Activated CD8-positive, alpha-beta memory T cell treated with anti-CD3 and anti-CD28 coated beads, Interleukin-2, amount 50 U/mL, for 1 hour (primary cell): ENCODE data around the gene SNX25.
A peak's percentile ranks its signal among the peaks of the same experiment; 100 is the strongest.
"Not testable (repeated sequence)": the region's sequence is repeated elsewhere in the genome, so short reads cannot be mapped to it uniquely, and the experiment has no call there.

Experiments used
- DNase-seq: peaks from one replicate; pipeline ENCODE4 v3.0.0-alpha.2; 2020; ENCODE audit errors: extremely low read depth

SNX25 gene

DNA sequence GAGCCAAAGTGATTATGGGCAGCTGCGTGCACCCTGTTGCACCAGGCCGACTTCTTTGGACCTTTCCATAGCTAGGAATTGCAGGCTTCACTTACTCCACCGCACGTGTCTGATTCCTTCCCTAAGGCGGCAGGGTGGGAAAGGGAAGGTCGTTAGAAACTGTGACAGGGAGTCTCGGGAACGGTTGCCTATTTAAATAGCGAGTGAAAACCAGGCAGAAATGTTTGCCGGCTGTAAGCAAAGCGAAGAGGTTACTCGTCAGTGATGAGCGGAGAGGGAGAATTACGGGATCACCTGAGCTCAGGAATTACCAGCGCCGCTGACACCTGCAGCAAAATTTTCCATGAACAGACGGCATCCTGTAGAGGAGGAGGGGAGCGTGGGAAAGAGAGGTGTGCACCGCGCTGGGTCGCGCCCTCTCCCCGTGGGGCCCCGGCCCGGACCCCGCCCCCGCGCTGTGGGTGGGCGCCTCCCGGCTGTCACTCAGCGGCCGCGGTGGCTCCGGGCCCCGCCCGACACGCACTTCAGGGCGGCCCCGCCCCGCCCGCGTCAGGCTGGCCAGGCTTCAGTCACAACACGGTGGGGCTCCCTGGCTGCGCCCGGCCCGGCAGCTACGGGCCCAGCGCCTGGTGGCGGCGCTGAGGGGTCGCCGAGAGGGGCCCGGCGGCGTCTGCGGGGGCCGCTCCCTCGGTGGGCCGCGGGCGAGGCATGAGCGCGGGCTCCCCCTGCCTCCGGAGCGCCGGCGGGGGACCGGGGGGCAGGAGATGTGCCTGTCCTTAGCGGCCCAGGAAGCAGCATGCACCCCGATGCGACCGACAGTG lies at the start of gene SNX25:
Gene SNX25, plus strand, starts transcription at position 568 of the 821 bp plus-strand sequence. Its CDS starts 229 bp downstream, at position 797.
- peak; percentile 39 for DNase-seq

DNA sequence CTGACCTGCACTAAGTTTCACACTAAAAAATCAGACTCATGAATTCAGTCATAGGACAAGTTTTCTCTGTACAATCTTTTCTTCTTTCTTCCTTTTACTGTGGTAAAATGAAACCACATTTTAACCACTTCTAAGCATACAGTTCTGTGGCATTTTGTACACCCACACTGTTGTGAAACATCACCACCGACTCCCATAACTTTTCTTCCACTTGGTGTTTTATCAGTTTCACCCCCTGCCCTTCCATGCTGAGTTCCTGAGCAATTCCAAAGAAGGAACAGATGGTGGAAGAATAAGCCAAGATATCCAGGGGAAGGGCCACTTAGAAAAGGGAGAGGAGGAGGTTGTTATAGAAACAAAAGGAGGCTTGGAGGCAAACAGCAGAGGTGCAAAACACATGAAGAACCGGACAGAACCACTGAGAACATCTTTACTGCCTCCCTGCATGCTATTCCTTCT lies 43.8 kb upstream of the SNX25 start:
- DNase-seq = no peak

DNA sequence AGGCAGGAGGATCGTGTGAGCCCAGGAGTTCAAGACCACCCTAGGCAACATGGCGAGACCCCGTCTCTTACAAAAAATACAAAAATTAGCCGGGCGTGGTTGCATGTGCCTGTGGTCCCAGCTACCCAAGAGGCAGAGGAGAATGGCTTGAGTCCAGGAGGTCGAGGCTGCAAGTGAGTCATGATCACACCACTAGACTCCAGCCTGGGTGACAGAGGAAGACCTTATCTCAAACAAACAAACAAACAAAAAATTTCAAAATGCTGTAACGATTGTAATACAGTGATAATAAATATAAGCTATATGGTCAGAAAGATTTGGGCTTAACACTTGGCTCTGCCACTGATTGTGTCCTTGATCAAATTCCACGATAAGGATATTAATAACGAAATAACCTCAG lies 42.2 kb upstream of the SNX25 start:
- DNase-seq = no peak

GRCh38 chr4:185171373-185172071 lies 37.9 kb upstream of the SNX25 start:
- no peak for DNase-seq

DNA sequence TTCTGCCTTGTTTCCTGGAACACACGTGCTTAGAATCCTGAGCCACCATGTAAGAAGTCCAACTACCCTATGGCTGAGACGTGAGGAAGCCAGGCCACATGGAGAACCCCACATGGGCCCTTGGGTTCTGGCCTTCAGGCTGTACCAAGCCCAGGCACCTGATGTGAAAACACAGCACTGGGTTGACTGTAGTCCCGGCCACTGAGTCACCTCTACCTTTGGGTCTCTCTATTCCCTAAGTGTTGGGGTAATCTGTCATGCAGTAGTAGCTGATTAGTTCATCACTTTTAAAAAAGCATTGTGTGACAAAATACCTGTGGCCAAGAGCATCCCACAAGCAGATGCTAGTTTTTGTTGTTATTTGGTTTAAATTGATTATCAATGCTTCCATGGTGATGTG lies 29.9 kb upstream of the SNX25 start:
- no peak for DNase-seq

DNA sequence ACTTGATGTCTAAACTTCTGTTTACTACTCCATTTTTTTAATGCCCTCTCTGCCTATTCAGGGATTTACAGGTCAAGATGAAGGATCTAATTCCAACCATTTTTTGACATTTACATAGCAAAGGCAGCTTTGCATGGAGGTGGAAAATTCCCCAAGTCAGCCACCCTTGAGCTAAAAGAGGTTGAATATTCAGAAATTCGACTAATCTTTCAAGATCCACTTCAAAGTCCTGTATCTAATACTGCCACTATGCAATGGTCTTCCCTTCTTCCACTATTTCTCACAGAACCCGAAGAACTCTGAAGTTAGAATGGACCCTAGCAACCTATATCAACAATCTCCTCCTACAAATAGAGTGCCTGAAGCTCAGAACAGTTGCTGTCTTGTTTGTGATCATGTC lies 27.2 kb upstream of the SNX25 start:
- no peak for DNase-seq

DNA sequence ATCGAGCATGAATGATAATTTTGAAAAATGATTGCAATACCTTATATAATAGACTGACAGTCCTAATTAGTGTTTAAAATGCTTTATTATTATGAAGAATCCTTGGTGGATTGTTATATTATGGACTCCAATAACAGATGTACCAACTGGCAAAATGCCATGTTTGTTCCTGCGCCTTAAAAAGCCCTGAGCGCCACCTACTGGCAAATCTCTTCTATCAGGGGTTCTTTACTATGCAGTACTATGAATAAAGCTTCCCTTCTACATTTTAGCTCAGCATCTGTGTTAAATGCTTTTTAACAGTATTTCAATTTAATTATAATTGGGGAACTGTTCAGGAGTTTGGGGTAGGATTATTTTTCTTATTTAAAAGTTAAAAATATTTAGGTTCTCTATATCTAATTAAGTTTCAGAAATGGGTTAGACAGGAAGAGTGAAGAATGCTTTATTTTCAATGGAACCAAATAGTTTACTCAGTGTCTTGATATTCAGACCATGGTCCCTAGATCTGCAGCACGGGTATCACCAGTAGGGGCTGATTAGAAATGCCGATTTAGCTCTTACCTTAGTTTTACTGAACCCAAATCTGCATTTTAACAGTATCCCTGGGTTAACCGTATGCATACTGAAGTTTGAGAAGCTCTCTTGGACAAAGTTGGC lies 25.6 kb upstream of the SNX25 start:
- peak; percentile 70 for DNase-seq

DNA sequence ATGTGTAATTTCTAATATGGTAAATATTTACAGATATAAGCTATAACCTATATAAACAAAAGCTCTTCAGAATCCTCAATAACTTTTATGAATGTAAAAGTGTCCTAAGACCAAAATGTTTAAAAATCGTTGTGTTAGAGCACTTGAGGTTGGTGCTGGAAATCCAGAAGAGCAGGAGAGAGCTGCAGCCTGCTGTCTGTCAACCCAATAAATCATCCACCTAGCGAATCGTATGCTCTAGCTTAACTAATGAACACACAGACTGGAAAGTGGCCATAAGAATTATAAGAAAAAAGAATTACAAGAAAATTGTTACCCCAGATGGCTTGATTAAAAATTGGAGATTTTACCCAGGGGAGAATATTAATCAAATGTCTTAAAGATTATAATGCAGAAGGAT lies 22.6 kb upstream of the SNX25 start:
- DNase-seq = no peak

GRCh38 chr4:185189606-185190305 lies 19.6 kb upstream of the SNX25 start:
- no peak for DNase-seq

DNA sequence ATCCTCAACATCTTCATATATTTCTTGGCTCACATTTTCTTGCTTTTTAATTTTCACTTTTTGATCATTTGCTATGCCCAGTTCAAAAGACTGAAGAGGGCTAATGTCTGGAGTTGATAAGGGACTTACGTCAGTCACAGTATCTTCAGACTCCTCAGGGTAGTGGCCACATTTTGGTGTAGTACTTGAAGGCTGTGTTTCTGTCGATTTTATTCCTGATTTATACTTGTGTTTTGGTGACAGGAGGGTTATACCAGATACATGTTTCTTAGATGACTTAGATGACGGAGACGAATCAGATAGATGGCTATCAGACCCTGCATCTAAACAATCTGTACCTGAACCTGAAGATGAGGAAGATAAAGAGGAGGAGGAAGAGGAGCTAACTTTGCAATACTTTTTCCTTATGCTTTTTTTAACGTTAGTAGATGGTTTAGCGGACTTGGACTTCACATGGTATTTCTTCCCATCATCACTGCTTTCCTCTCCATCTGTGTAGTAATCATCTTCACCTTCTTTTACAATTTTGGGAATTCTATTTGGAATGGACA lies 19.0 kb upstream of the SNX25 start:
- no peak for DNase-seq

- DNase-seq = no peak
Measured at GRCh38 chr4:185192059-185192458, 17.3 kb upstream of the SNX25 start.

DNA sequence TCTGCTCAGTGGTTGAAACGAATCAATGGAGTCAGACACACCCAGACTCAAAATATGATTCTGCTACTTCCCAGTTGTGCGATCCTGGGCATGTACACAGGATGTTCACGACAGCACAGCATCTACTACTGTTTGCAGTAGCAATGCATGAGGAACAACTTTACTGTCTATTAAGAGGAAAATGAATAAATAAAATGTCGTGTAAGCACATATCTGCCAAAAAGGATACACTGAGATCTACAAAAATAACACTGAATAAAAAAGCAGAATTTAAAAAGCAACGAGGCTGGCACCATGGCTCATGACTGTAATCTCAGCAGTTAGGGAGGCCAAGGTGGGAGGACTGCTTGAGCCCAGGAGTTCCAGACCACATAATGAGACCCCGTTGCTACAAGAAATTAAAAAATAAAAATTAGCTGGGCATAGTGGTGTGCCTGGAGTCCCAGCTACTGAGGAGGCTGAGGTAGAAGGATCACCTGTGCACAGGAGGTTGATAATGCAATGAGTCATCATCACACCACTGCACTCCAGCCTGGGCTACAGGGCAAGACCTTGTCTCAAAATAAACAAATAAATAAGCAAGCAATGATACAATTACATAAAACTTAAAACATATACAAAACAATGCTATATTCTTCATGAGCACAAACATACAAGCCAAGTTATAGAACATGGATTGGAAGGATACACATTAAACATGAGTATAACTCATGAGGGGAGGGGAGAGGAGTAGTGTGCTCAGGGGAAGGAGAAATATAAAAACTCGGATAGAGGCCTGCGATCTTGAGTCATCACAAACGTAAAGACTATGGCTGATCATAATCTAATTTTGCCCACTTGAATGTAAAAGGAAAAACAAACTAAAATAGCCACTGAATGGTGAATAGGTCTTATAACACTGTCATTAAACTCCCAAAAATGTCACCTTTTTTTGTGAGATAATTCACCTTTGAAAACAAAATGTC lies 14.2 kb upstream of the SNX25 start:
- DNase-seq = no peak

DNA sequence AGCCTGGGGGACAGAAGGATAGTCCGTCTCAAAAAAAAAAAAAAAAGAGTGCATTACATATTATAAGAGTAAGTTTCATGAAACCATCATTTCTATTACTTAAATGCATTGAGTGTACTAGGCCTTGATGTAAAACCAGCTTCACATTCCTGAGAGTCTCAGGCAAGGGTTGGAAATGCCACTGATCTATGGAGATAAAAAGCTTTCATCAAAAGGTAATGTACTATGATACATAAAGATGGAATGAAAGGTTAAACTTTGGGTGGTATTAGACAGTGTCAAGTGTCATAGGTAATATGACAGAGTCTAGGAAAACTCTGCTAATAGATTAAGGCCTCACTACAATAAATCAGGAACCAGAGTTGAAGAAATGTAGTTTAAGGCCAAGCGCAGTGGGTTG lies 13.0 kb upstream of the SNX25 start:
- no peak for DNase-seq

DNA sequence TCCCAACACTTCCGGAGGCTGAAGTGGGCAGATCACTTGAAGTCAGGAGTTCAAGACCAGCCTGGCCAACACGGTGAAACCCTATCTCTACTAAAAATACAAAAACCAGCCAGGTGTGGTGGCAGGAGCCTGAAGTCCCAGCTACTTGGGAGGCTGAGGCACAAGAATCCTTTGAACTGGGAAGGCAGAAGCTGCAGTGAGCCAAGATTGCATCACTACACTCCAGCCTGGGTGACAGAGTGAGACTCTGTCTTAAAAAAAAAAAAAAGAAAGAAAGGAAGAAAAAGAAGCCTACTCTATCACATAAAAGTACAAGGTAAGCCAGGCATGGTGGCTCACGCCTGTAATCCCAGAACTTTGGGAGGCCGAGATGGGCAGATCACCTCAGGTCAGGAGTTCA lies 11.2 kb upstream of the SNX25 start:
- DNase-seq = not testable (repeated sequence)

DNA sequence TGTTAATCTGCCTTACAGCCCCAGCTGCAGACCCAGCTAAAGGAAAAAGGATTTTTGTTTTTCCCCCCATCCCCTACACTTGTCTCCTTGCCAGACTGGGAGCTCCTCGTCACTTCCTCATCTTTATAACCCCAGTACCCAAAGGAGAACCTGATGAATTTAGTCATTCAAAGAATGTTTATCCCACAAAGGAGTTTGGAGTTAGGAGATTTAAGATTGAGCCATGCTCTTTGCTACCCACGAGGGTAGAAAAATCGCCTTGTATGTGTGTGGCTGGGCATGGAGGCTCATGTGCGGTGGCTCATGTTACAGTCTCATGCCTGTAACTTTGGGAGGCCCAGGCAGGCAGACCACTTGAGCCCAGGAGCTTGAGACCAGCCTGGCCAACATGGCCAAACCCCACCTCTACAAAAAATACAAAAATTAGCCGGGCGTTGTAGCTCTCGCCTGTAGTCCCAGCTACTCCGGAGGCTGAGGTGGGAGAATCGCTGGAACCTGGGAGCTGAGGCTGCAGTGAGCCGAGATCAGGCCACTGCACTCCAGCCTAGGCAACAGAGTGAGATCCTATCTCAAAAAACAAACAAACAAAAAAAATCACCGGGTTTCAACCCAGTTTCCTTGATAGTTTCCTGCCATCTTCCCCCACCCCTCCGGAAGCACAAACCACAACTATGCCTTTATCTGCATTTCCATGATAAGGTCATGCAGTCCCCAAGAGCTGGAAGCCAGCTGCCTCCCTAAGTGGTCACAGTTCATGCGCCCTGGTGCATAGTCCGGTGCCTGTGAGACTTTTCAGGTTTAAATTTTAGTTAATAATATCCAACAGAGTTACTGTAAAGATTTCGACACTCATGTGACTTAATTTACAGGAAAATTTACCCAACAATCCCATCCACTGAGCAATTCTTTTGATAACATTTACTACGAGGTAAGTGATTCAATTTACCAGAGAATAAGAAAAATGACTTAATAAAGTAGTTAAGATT lies 7.1 kb upstream of the SNX25 start:
- DNase-seq = no peak

- DNase-seq = no peak
Measured at GRCh38 chr4:185202984-185203485, 6.4 kb upstream of the SNX25 start.

DNA sequence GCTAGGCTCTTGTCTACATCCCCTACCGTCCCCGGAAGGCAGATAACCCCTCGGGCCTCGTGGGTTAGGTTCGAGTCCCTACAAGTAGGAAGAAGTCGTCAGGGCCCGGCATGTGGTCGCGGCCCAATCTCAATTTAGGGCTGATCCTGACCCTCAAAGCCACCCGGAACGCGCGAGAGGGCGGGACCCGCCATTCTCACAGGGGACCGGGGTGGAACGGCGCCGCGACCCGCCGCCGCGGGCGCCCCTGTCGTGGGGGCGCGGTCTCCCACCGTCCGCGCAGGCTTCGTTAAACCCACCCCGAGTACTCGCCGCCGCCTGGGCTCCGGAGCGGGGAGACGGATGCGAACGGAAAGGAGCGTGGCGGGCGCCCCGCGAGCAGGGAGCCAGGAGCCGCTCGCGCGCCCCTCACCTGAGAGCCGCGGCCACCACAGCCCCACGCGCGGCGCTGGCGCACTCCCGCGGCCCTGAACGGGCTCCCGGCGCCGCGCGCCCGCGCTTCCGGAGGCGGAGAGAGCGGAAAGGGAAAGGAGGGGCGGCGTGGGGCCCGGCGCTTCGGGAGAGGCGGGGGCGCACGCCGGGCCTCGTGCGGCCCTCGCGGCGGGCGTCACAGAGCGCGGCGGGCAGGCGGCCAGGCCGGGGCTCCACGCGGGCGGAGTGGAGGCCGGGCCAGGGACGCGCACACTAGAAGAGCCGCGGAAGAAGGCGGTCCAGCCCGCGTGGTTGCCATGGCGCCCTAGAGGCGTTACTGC lies 5.7 kb upstream of the SNX25 start, which contains the start of gene CFAP97:
Gene CFAP97, minus strand, starts transcription at position 515 of the 752 bp plus-strand sequence. CDS start 12,804 bp downstream, outside the sequence.
- DNase-seq = peak; percentile 56

DNA sequence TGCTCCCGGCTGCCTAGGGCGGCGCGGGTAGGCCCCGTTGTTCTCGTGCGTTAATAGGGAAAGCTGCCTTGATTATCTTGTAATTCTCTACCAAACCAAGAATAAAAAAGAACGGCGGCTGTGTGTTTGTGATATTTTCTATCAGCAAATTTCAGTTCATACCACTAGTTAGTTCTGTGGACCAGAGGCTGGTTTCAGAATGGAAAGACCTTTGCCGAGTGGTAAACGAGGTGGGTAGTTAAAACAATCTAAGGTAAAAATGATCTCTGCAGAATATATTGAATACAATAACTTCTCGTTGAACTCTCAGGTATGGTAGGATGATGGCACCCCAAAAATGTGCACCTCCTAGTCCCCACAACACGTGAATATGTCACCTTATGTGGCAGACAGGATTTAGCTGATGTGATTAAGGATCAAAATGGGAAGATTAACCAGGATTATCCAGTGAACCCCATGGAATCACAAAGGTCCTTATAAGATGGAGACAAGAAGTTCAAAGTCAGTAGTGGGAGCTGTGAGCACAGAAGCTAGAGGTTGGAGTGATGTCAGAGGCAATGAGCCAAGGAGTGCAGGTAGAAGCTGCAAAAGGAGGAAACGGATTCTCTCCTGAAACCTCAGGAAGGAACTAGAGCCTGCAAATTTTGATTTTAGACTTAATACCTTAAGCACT lies 5.0 kb upstream of the SNX25 start:
- no peak for DNase-seq
